ENCODE results near the gene EXTL2.
A peak's percentile ranks its signal among the peaks of the same experiment; 100 is the strongest.
"Not testable (repeated sequence)": the region's sequence is repeated elsewhere in the genome, so short reads cannot be mapped to it uniquely, and the experiment has no call there.

Gene EXTL2

GRCh38 chr1:100894603-100895539 lies at the start of gene EXTL2:
EXTL2 (minus strand) TSS chr1:100894842; CDS start chr1:100888757, 6,085 bp downstream.
- DNase-seq = peak; percentile 89

GRCh38 chr1:100943533-100943932 lies 48.9 kb upstream of the EXTL2 start:
- DNase-seq = no peak

- no peak for DNase-seq
These were observed 47.8 kb upstream of the EXTL2 start for GRCh38 chr1:100942304-100943046.

- no peak for DNase-seq
These were observed 47.1 kb upstream of the EXTL2 start for GRCh38 chr1:100941580-100942216.

- DNase-seq = no peak
These were observed 46.5 kb upstream of the EXTL2 start for GRCh38 chr1:100941098-100941527.

GRCh38 chr1:100936194-100936967 lies 41.7 kb upstream of the EXTL2 start:
- DNase-seq = no peak

- DNase-seq = not testable (repeated sequence)
These were observed 38.9 kb upstream of the EXTL2 start for GRCh38 chr1:100933555-100933954.

- DNase-seq = no peak
These were observed 37.1 kb upstream of the EXTL2 start for GRCh38 chr1:100931716-100932115.

- no peak for DNase-seq
These were observed 35.9 kb upstream of the EXTL2 start for GRCh38 chr1:100930494-100930893.

GRCh38 chr1:100928128-100928527 lies 33.5 kb upstream of the EXTL2 start:
- no peak for DNase-seq

- no peak for DNase-seq
These were observed 32.6 kb upstream of the EXTL2 start for GRCh38 chr1:100927276-100927675.

GRCh38 chr1:100926240-100926639 lies 31.6 kb upstream of the EXTL2 start:
- DNase-seq = no peak

- no peak for DNase-seq
These were observed 30.3 kb upstream of the EXTL2 start for GRCh38 chr1:100924991-100925390.

GRCh38 chr1:100924212-100924611 lies 29.6 kb upstream of the EXTL2 start:
- DNase-seq = no peak

- DNase-seq = peak; percentile 59
These were observed 26.6 kb upstream of the EXTL2 start for GRCh38 chr1:100921110-100921706.

GRCh38 chr1:100912019-100912418 lies 17.4 kb upstream of the EXTL2 start:
- no peak for DNase-seq

GRCh38 chr1:100909018-100909417 lies 14.4 kb upstream of the EXTL2 start:
- no peak for DNase-seq

GRCh38 chr1:100907887-100908286 lies 13.2 kb upstream of the EXTL2 start:
- DNase-seq = no peak

- no peak for DNase-seq
These were observed 10.5 kb upstream of the EXTL2 start for GRCh38 chr1:100905181-100905580.

- DNase-seq = no peak
These were observed 9.9 kb upstream of the EXTL2 start for GRCh38 chr1:100904528-100904927.

- no peak for DNase-seq
These were observed 9.1 kb upstream of the EXTL2 start for GRCh38 chr1:100903777-100904176.

GRCh38 chr1:100902365-100902764 lies 7.7 kb upstream of the EXTL2 start:
- DNase-seq = no peak

Measured in NCI-H2227 treated with DMSO at 0.1 percent for 48 hours (cell line).